Measurements from ENCODE around the gene HYDIN. TPM values are rescaled to one million over a fixed set of nuclear protein-coding genes. Genes with fewer than 3 reads are reported as not detected.

Gene HYDIN
- total RNA-seq, 1 donor from 2014 or later, result not detected

DNA sequence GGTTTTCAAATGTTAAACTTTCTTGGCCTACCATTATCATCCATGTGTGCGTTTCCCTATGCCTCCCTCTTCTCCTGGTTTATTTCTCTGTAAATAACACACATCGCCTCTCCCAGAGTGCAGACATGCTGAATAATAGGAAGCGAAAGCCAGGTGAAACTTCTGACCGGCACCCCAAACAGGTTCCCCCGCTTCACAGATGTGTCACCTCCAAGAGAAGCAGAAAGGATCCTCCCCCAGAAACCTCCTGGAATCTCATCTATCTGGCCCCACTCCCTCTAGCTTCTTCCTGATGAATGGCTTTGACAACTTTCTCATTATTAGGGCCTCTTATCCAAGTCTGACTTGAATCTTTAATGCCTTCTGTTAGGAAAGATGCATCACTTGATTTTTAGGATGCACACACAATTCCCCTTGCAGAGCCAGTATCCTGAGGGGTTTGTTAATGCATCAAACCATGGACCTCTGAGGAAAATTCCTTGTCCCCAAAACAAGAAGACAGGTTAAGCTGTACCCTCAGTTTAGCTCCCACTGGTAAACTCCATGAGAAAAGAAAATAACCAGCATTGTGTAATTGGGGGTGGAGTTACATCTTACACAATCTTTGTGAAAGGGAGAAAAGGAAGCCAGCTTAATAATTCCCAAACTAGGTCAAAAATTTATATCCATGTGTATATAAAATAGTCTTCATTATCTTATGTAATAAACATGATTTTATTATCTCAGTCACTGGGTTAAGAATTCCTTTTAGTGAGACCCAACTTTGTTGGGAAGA, 20.1 kb upstream of the HYDIN start:
- Mint-ChIP-seq H3K4me1 (ENCODE audit: low read depth) (no peaks in the 10 kb centered on the region), H3K27ac (no peak overlapping the region), H3K9me3 (no peaks in the 10 kb centered on the region), H3K27me3 (ENCODE audit: insufficient read depth) (peaks cover 2% of the 10 kb centered on the region), H3K36me3 (ENCODE audit: low read depth) (no peaks in the 10 kb centered on the region), H3K4me3 (no peak overlapping the region)
- DNase-seq (ENCODE audit: low spot score), result no peak
- intact Hi-C loops (cut with micrococcal nuclease), result no loop called here

DNA sequence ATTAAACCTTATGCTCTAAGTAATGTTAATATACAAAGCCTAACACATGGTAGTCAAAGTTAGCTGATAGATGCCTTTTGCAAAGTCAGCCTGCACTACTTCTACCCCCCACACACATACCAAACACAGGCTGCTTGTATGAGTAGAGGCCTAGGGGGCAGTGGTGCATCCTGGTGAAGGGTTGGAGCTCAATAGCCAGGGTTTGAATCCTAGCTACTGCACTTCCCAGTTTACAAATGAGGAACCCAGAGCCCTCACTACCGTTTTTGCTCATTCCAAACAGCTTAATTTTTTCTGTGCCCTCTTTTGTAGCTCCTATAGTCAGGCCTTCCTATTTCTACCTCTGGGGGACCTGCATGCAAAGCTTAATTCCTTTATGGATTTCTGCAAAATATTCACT, 18.9 kb upstream of the HYDIN start:
- no peak for DNase-seq (ENCODE audit: low spot score)
- peaks cover 2% of the 10 kb centered on the region for H3K27me3 Mint-ChIP-seq (ENCODE audit: insufficient read depth)
- intact Hi-C loops (cut with micrococcal nuclease), result no loop called here
- no peaks in the 10 kb centered on the region for H3K36me3 Mint-ChIP-seq (ENCODE audit: low read depth)
- H3K4me3 Mint-ChIP-seq, result no peak overlapping the region
- H3K9me3 Mint-ChIP-seq, result no peaks in the 10 kb centered on the region
- H3K27ac Mint-ChIP-seq, result no peak overlapping the region
- H3K4me1 Mint-ChIP-seq (ENCODE audit: low read depth), result no peaks in the 10 kb centered on the region

DNA sequence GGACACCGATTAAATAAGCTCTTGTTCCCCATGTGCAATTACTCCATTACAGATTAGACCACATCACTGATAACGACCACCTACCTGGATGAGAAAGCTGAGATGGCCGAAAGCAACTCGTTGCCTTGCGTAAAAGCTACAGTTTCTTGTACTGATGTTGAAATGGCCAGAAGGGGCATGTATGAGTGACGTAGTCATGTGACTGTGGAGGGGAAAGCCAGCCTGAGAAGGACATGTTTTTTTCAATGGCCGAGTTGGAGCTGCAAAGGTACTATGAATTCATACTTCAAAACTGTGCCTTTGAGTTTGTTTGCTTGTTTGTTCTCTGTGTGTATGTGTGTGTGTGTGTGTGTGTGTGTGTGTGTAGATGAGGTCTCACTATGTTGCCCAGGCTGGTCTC, 17.0 kb upstream of the HYDIN start:
- Mint-ChIP-seq H3K4me1 (ENCODE audit: low read depth) (no peaks in the 10 kb centered on the region), H3K27me3 (ENCODE audit: insufficient read depth) (no peaks in the 10 kb centered on the region), H3K4me3 (no peak overlapping the region), H3K9me3 (no peaks in the 10 kb centered on the region), H3K27ac (no peak overlapping the region), H3K36me3 (ENCODE audit: low read depth) (no peaks in the 10 kb centered on the region)
- intact Hi-C loops (cut with micrococcal nuclease), result no loop called here
- DNase-seq (ENCODE audit: low spot score), result no peak

DNA sequence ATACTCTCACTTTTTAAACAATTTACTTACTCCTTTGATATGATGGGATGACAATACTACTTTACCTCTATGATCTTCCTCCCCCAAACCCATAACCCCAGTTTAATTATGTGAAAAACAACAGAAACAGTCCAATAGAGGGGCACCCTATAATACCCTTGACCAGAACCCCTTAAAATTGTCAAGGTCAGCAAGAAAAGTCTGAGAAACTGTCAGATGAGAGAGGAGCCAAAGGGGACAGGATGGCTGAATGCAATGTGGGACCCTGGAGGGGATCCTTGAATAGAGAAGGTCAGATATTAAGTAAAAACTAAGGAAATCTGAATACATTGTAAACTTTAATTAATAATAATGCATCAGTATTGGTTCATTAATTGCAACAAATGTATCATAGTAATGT, 15.8 kb upstream of the HYDIN start:
- Mint-ChIP-seq H3K4me3 (no peak overlapping the region), H3K4me1 (ENCODE audit: low read depth) (no peaks in the 10 kb centered on the region), H3K27me3 (ENCODE audit: insufficient read depth) (no peaks in the 10 kb centered on the region), H3K36me3 (ENCODE audit: low read depth) (no peaks in the 10 kb centered on the region), H3K9me3 (no peaks in the 10 kb centered on the region), H3K27ac (no peak overlapping the region)
- DNase-seq (ENCODE audit: low spot score), result no peak
- intact Hi-C loops (cut with micrococcal nuclease), result no loop called here

DNA sequence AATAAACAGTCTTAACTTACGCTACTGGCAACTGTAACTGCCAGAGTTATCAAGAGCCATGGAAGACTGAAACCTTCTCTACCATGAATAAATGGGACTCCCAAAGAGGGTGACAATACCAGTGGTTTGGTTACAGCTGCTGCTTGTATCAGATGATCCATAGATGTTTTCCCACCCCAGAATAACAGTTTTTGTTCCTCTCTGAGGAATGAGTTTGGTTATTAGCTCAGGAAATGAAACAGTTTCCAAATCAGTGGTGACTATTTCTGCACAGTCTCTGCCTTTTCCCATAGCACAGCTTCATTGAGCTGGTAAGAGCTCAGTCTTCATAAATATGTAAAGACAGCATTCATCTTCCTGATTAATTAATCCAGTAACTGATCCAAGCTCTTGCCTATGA, 14.0 kb upstream of the HYDIN start:
- intact Hi-C loops (cut with micrococcal nuclease), result no loop called here

DNA sequence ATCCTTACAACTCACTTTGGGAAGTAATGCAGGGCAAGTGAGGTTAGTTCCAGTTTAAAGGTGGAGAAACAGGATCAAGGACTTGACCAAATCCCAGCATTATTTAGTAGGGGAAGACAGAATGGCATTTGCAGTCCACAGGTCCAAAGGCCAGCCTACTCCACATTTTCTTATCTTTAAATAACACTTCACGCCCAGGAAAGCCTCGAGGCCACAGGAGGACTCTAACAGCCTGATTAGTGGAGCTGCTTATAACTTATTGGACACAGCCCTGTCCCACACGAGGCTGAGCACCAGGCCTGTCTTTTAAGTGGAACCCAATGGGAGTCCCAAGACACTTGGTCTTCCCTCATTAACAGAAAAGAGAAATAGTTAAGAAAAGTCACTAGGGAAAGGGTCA, 12.1 kb upstream of the HYDIN start:
- no peak for DNase-seq (ENCODE audit: low spot score)
- Mint-ChIP-seq H3K4me3 (no peak overlapping the region), H3K4me1 (ENCODE audit: low read depth) (no peaks in the 10 kb centered on the region), H3K27ac (no peak overlapping the region), H3K9me3 (no peaks in the 10 kb centered on the region), H3K36me3 (ENCODE audit: low read depth) (no peaks in the 10 kb centered on the region), H3K27me3 (ENCODE audit: insufficient read depth) (no peaks in the 10 kb centered on the region)
- intact Hi-C loops (cut with micrococcal nuclease), result no loop called here

More for the DNA sequence above, 14.0 kb upstream of the HYDIN start:
- no peak for DNase-seq (ENCODE audit: low spot score)
- Mint-ChIP-seq H3K27ac (no peak overlapping the region), H3K4me3 (no peak overlapping the region), H3K9me3 (no peaks in the 10 kb centered on the region), H3K27me3 (ENCODE audit: insufficient read depth) (no peaks in the 10 kb centered on the region), H3K36me3 (ENCODE audit: low read depth) (no peaks in the 10 kb centered on the region), H3K4me1 (ENCODE audit: low read depth) (no peaks in the 10 kb centered on the region)

DNA sequence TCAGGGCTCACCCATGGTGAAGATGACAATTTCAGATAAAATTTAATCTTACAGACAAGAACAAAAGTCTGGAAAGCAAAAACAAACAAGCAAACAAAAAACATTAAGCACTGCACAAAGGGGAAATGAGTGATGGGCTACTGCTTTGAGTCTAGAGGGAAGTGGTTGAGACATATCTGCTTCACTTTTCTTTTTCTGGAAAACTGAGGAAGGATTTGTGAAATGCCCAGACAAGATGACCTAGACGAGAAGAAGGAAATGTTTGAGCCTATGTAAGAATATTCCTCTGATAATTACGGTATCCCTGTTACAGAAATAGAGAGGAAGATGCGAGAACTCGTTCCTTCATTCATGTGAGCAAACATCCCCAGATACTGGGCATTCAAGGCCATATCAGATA, 11.5 kb upstream of the HYDIN start:
- no peaks in the 10 kb centered on the region for H3K36me3 Mint-ChIP-seq (ENCODE audit: low read depth)
- H3K9me3 Mint-ChIP-seq, result no peaks in the 10 kb centered on the region
- no peaks in the 10 kb centered on the region for H3K27me3 Mint-ChIP-seq (ENCODE audit: insufficient read depth)
- no peak overlapping the region for H3K4me3 Mint-ChIP-seq
- no peaks in the 10 kb centered on the region for H3K4me1 Mint-ChIP-seq (ENCODE audit: low read depth)
- intact Hi-C loops (cut with micrococcal nuclease), result no loop called here
- no peak for DNase-seq (ENCODE audit: low spot score)
- H3K27ac Mint-ChIP-seq, result no peak overlapping the region

DNA sequence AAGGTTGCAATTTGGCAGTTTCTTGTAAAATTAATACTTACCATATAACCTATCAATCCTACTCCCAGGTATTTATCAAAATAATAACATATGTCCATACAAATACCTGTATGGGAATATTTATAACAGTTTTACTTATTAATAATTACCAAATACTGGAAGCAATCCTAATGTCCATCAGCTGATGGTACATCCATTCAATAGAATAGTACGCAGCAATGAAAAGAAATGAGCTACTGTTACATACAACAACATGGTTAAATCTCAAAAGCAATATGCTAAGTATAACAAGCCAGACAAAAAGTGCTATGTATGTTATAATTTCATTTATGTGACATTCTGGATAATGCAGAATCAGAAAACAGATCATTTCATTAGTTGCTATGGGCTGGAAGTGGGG, 1.2 kb downstream of the HYDIN start:
- Mint-ChIP-seq H3K9me3 (peaks cover 39% of the 10 kb centered on the region), H3K4me1 (ENCODE audit: low read depth) (no peaks in the 10 kb centered on the region), H3K36me3 (ENCODE audit: low read depth) (no peaks in the 10 kb centered on the region), H3K27me3 (ENCODE audit: insufficient read depth) (peaks cover 7% of the 10 kb centered on the region), H3K4me3 (no peak overlapping the region), H3K27ac (no peak overlapping the region)
- no peak for DNase-seq (ENCODE audit: low spot score)
- intact Hi-C loops (cut with micrococcal nuclease), result no loop called here

DNA sequence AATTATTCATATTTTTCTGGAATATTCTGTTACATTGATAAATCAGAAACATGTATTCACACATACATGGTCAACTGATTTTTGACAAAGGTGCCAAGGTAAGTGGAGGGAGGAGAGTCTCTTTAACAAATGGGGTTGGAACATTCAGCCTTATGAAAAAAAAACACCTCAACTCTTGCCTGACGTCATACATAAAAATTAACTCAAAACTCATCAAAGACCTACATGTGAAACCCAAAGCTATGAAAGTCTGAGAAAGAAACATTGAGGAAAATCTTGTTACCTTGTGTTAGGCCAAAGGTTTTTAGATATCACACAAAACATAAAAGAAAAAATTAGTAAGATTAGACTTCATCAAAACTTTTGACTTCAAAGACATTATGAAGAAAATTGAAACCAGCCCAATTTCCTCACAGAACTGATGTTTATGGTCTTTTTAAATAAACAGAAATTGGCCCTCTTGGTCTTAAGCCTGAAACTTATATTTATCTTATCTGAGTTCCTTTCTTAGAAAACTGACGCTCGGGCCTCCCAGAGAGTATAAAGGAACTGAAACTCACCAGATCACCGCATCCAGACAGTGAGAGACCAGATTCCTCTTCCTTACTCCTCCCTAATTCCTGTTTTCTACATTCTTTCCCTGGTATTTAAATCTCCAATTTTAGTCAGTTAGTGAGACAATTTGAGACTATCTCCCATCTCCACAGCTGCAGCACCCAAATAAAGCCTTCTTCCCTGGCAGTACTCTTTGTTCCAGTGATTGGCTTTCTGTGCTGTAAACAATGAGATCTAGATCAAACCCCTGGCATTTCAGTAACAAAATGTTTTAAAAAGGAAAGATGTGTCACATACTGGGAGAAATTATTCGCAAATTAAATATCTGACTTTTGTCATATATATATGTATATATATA, 4.0 kb downstream of the HYDIN start:
- no peak for DNase-seq (ENCODE audit: low spot score)
- Mint-ChIP-seq H3K9me3 (peaks cover 45% of the 10 kb centered on the region), H3K4me3 (no peak overlapping the region), H3K27ac (no peak overlapping the region), H3K4me1 (ENCODE audit: low read depth) (no peaks in the 10 kb centered on the region), H3K36me3 (ENCODE audit: low read depth) (no peaks in the 10 kb centered on the region), H3K27me3 (ENCODE audit: insufficient read depth) (peaks cover 5% of the 10 kb centered on the region)
- intact Hi-C loops (cut with micrococcal nuclease), result no loop called here

DNA sequence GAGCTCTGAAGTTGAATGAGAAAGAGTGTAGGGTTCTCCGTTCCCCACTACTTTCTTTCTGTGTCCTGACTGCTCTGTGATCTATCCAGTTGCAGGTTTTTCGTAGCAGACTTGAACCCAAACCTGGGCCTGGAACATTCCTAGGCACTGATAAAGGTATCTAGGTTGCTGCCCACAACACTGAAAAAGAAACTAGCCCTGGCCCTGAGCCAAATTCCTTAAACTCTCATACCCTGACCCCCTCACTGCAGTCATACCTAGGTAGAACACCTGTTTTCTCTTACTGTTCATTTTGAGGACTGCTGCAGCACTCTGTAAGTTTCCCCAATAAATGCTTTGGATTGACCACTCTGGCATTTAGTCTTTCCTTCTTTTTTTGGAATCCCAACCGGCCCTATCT, 5.4 kb downstream of the HYDIN start:
- Mint-ChIP-seq H3K9me3 (peaks cover 45% of the 10 kb centered on the region), H3K4me3 (no peak overlapping the region), H3K27ac (no peak overlapping the region), H3K36me3 (ENCODE audit: low read depth) (no peaks in the 10 kb centered on the region), H3K27me3 (ENCODE audit: insufficient read depth) (no peaks in the 10 kb centered on the region), H3K4me1 (ENCODE audit: low read depth) (no peaks in the 10 kb centered on the region)
- intact Hi-C loops (cut with micrococcal nuclease), result no loop called here
- DNase-seq (ENCODE audit: low spot score), result no peak

DNA sequence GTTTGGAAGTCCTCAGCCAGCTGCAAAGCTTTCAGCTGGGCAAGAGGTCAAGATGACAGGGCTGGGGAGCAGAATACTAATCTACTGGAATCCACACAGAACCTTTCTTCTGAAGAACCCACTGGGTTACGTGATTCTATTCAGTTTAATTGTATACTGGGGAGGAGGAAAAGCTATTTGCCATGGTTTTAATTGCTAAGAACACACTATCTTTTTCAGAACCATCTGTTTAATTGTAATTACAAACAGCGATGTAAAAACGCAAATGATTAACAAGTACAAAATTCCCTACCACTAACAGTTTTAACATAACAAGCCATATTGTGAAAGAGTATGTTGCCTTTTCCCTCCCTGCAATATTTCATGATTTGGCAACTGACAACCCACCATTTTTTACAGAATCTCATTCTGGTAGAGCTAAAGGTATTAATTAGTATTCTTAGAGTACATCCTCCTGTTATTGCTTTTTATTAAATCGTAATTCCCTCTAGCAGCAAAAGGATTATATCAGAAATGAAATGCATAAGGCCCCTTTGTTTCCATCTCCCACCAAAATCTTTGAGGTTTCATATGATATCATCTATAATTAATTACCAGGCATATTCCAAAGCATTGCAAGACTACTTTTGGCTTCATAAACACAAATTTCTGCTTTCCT, 12.1 kb downstream of the HYDIN start:
- no peak overlapping the region for H3K4me3 Mint-ChIP-seq
- H3K4me1 Mint-ChIP-seq (ENCODE audit: low read depth), result no peaks in the 10 kb centered on the region
- peaks cover 6% of the 10 kb centered on the region for H3K9me3 Mint-ChIP-seq
- intact Hi-C loops (cut with micrococcal nuclease), result no loop called here
- no peaks in the 10 kb centered on the region for H3K27me3 Mint-ChIP-seq (ENCODE audit: insufficient read depth)
- no peak for DNase-seq (ENCODE audit: low spot score)
- H3K36me3 Mint-ChIP-seq (ENCODE audit: low read depth), result no peaks in the 10 kb centered on the region
- no peak overlapping the region for H3K27ac Mint-ChIP-seq

DNA sequence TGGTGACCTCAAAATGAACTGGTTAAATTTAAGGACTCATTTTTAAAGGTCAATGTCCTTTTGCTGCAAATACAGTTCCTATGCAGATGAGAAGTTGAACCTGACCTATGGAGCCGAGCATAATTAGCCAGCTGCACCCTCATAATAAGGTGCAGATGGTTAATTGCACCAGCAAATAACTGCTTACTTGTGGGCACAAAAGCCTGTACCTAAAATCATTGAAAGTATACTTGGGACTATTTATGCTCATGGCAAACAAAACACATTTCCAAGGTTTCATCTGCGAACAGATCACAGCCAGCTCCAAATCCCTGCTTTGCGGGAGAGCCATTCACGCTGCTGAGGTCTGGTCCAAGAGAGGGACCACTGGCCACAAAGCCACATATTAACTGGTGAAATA, 13.0 kb downstream of the HYDIN start:
- no peaks in the 10 kb centered on the region for H3K4me1 Mint-ChIP-seq (ENCODE audit: low read depth)
- intact Hi-C loops (cut with micrococcal nuclease), result no loop called here
- H3K27me3 Mint-ChIP-seq (ENCODE audit: insufficient read depth), result no peaks in the 10 kb centered on the region

DNA sequence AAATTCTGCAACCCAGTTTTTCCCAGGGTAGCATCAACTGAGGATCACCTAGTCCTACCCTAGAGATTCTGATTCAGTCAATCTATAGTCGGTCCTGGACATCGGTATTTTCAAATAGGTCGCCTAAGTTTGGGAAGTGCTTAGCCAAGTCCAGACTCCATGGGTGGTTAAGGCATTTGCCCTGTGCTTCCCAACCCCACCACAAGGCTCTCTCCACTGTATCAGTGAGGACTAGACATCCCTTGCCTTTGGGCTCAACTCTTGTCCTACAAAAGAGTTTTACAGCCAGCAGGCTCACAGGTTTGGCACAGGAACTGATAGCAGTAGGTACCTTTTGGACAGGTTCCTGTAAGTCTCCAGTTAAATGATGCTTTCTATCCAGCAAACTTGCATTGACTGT, 13.8 kb downstream of the HYDIN start:
- no peak for DNase-seq (ENCODE audit: low spot score)
- H3K36me3 Mint-ChIP-seq (ENCODE audit: low read depth), result no peaks in the 10 kb centered on the region
- intact Hi-C loops (cut with micrococcal nuclease), result no loop called here
- H3K27ac Mint-ChIP-seq, result no peak overlapping the region
- H3K4me3 Mint-ChIP-seq, result no peak overlapping the region
- no peaks in the 10 kb centered on the region for H3K4me1 Mint-ChIP-seq (ENCODE audit: low read depth)
- no peaks in the 10 kb centered on the region for H3K9me3 Mint-ChIP-seq
- no peaks in the 10 kb centered on the region for H3K27me3 Mint-ChIP-seq (ENCODE audit: insufficient read depth)

More for the DNA sequence above, 13.0 kb downstream of the HYDIN start:
- Mint-ChIP-seq H3K9me3 (peaks cover 6% of the 10 kb centered on the region), H3K4me3 (no peak overlapping the region), H3K27ac (no peak overlapping the region), H3K36me3 (ENCODE audit: low read depth) (no peaks in the 10 kb centered on the region)
- no peak for DNase-seq (ENCODE audit: low spot score)
